Measurements from ENCODE around the gene SUCLG2. TPM values are rescaled to one million over a fixed set of nuclear protein-coding genes. Genes with fewer than 3 reads are reported as not detected.

Gene SUCLG2
- total and polyA plus RNA-seq, 2 donors, result 58.9 to 72.8 TPM

DNA sequence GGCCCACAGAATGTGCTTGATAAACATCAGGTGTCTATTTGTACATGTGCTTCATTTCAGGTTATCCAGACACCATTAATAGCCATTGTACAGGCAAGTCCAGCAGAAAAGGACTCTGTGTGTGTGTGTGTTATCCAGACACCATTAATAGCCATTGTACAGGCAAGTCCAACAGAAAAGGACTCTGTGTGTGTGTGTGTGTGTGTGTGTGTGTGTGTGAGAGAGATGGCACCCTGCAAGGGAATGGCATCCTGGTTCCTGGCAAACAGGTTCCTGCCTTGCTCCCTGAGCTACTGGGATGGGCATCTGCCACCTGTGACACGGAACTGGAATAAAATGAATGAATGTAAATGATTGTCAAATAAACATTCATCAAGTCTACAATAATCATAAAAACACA lies 11.7 kb downstream of the SUCLG2 start:
- no peaks in the 10 kb centered on the region for H3K36me3 ChIP-seq (ENCODE audit: insufficient read depth)
- no peak overlapping the region for H3K27ac ChIP-seq (ENCODE audit: low read depth)
- WGBS, result 93% methylated on average over 1 of the region's 1 CpG
- H3K4me1 ChIP-seq (ENCODE audit: insufficient read depth), result no peaks in the 10 kb centered on the region
- H3K4me3 ChIP-seq (ENCODE audit: low read depth, low read length), result no peak overlapping the region
- DNase-seq (ENCODE audit: extremely low spot score), result no peak

DNA sequence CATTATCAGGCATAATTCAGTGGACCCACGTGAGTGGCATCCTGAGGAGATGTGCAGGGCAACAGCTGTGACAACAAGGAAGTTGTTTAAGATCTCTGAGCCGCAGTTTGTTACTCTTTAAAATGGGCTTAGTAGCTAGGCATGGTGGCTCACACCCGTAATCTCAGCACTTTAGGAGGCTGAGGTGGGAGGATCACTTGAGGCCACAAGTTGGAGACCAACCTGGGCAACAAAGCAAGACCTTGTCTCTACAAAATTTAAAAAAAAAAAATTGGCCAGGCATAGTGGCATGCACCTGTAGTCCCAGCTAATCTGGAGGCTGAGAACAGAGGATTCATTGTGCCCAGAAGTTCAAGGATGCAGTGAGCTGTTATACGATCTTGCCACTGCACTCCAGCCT lies 12.2 kb downstream of the SUCLG2 start:
- WGBS, result 95% methylated on average over 4 of the region's 4 CpGs
- Histone ChIP-seq H3K27ac (ENCODE audit: low read depth) (no peak overlapping the region), H3K4me3 (ENCODE audit: low read depth, low read length) (no peak overlapping the region), H3K36me3 (ENCODE audit: insufficient read depth) (no peaks in the 10 kb centered on the region), H3K4me1 (ENCODE audit: insufficient read depth) (no peaks in the 10 kb centered on the region)
- no peak for DNase-seq (ENCODE audit: extremely low spot score)

GRCh38 chr3:67641451-67641850 lies 13.0 kb downstream of the SUCLG2 start:
- H3K4me1 ChIP-seq (ENCODE audit: insufficient read depth), result no peaks in the 10 kb centered on the region
- H3K4me3 ChIP-seq (ENCODE audit: low read depth, low read length), result no peak overlapping the region
- no peak for DNase-seq (ENCODE audit: extremely low spot score)
- no peaks in the 10 kb centered on the region for H3K36me3 ChIP-seq (ENCODE audit: insufficient read depth)
- 93% methylated on average over 3 of the region's 3 CpGs for WGBS
- H3K27ac ChIP-seq (ENCODE audit: low read depth), result no peak overlapping the region

DNA sequence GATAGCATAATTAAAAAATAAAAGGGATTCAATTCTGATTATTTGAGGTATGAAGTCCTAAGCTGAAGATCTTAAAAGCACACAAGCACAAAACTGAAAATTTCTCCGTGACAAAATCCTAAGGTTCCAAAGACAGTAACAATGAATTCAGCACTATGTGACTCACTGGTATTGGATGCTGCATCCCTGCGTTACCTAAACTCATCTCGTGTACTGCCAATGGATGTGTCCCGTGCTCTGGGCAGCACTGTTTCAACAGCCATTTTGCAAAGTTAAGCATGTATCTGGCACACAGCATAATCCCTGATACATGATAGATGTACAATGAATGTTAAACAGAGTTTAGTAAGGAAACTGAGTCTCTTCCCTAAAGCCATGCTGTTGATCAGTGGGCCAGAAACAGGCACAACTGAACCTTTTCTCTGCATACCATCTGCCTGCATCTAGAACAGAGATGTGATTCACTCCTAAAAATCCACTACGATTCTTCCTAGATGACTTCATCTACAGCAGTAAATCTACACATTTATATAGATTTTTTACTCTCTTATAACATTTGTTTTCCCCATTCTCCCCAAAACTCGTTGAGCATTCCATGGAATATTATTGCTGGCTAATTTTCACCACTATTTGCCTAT lies 14.3 kb downstream of the SUCLG2 start:
- Histone ChIP-seq H3K4me1 (ENCODE audit: insufficient read depth) (no peaks in the 10 kb centered on the region), H3K27ac (ENCODE audit: low read depth) (no peak overlapping the region), H3K36me3 (ENCODE audit: insufficient read depth) (no peaks in the 10 kb centered on the region), H3K4me3 (ENCODE audit: low read depth, low read length) (no peak overlapping the region)
- no peak for DNase-seq (ENCODE audit: extremely low spot score)
- 84% methylated on average over 6 of the region's 6 CpGs for WGBS

GRCh38 chr3:67637255-67637900 lies 17.0 kb downstream of the SUCLG2 start:
- Histone ChIP-seq H3K27ac (ENCODE audit: low read depth) (no peak overlapping the region), H3K4me3 (ENCODE audit: low read depth, low read length) (no peak overlapping the region)
- 93% methylated on average over 4 of the region's 4 CpGs for WGBS

DNA sequence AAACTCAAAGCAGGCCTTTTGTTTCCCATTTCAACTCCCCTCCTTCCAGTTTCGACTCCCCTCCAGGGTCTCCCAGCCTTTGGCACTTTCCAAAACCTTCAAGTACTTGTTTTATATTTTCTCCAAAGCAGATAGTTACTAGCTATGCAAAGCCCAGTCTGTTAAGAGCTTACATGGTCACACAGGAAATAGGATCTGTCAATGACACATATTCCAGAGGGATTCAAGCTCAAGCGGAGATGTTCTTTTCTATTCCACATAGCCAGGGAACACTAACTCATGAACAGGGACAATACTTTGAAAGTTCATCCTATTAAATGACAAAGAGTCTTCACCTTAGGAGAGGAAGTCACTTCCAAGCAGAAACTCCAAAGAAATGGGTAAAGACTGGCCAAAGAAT lies 18.6 kb downstream of the SUCLG2 start:
- no peak overlapping the region for H3K27ac ChIP-seq (ENCODE audit: low read depth)
- H3K4me1 ChIP-seq (ENCODE audit: insufficient read depth), result no peaks in the 10 kb centered on the region
- H3K4me3 ChIP-seq (ENCODE audit: low read depth, low read length), result no peak overlapping the region
- H3K36me3 ChIP-seq (ENCODE audit: insufficient read depth), result no peaks in the 10 kb centered on the region
- 94% methylated on average over 2 of the region's 2 CpGs for WGBS
- DNase-seq (ENCODE audit: extremely low spot score), result no peak

More at GRCh38 chr3:67637255-67637900, 17.0 kb downstream of the SUCLG2 start:
- Histone ChIP-seq H3K36me3 (ENCODE audit: insufficient read depth) (no peaks in the 10 kb centered on the region), H3K4me1 (ENCODE audit: insufficient read depth) (no peaks in the 10 kb centered on the region)
- no peak for DNase-seq (ENCODE audit: extremely low spot score)

- Histone ChIP-seq H3K27ac (ENCODE audit: low read depth) (no peak overlapping the region), H3K4me1 (ENCODE audit: insufficient read depth) (no peaks in the 10 kb centered on the region), H3K4me3 (ENCODE audit: low read depth, low read length) (no peak overlapping the region), H3K36me3 (ENCODE audit: insufficient read depth) (no peaks in the 10 kb centered on the region)
- DNase-seq (ENCODE audit: extremely low spot score), result no peak
Measured at GRCh38 chr3:67635257-67635656, 19.2 kb downstream of the SUCLG2 start.

- H3K4me1 ChIP-seq (ENCODE audit: insufficient read depth), result no peaks in the 10 kb centered on the region
- no peak for DNase-seq (ENCODE audit: extremely low spot score)
- no peak overlapping the region for H3K4me3 ChIP-seq (ENCODE audit: low read depth, low read length)
- 79% methylated on average over 6 of the region's 6 CpGs for WGBS
- H3K27ac ChIP-seq (ENCODE audit: low read depth), result no peak overlapping the region
- H3K36me3 ChIP-seq (ENCODE audit: insufficient read depth), result no peaks in the 10 kb centered on the region
Measured at GRCh38 chr3:67630666-67631362, 23.6 kb downstream of the SUCLG2 start.

GRCh38 chr3:67624687-67625086 lies 29.7 kb downstream of the SUCLG2 start:
- no peaks in the 10 kb centered on the region for H3K36me3 ChIP-seq (ENCODE audit: insufficient read depth)
- no peak overlapping the region for H3K27ac ChIP-seq (ENCODE audit: low read depth)
- no peak for DNase-seq (ENCODE audit: extremely low spot score)
- H3K4me1 ChIP-seq (ENCODE audit: insufficient read depth), result no peaks in the 10 kb centered on the region
- WGBS, result 90% methylated on average over 2 of the region's 2 CpGs
- no peak overlapping the region for H3K4me3 ChIP-seq (ENCODE audit: low read depth, low read length)

- no peak overlapping the region for H3K27ac ChIP-seq (ENCODE audit: low read depth)
- H3K36me3 ChIP-seq (ENCODE audit: insufficient read depth), result no peaks in the 10 kb centered on the region
- no peak overlapping the region for H3K4me3 ChIP-seq (ENCODE audit: low read depth, low read length)
- no peak for DNase-seq (ENCODE audit: extremely low spot score)
- WGBS, result 90% methylated on average over 3 of the region's 3 CpGs
- H3K4me1 ChIP-seq (ENCODE audit: insufficient read depth), result no peaks in the 10 kb centered on the region
Measured at GRCh38 chr3:67624078-67624477, 30.3 kb downstream of the SUCLG2 start.

- over 99% methylated on average over 2 of the region's 2 CpGs for WGBS
- no peaks in the 10 kb centered on the region for H3K4me1 ChIP-seq (ENCODE audit: insufficient read depth)
- DNase-seq (ENCODE audit: extremely low spot score), result no peak
- no peak overlapping the region for H3K4me3 ChIP-seq (ENCODE audit: low read depth, low read length)
- no peaks in the 10 kb centered on the region for H3K36me3 ChIP-seq (ENCODE audit: insufficient read depth)
- no peak overlapping the region for H3K27ac ChIP-seq (ENCODE audit: low read depth)
Measured at GRCh38 chr3:67622652-67623051, 31.8 kb downstream of the SUCLG2 start.

DNA sequence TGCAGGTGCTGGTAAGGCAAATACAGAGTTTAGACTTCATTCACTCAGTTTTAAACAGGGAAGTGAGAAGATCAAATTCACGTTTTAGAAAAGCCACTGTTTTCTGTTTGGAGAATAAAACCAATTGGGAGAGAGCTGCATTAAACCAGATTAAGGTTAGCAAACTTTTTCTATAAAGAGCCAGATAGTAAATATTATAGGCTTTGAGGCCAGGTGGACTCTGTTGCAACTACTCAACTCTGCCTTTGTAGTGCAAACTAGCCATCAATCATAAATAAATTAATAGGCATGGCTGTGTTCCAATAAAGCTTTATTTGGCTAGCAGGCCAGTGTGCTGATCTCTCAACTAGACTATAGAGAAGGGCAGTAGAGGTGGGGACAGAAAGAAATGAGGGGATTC lies 33.5 kb downstream of the SUCLG2 start:
- H3K36me3 ChIP-seq (ENCODE audit: insufficient read depth), result peaks cover 1% of the 10 kb centered on the region
- no peak overlapping the region for H3K4me3 ChIP-seq (ENCODE audit: low read depth, low read length)
- no peak for DNase-seq (ENCODE audit: extremely low spot score)
- no peak overlapping the region for H3K27ac ChIP-seq (ENCODE audit: low read depth)
- H3K4me1 ChIP-seq (ENCODE audit: insufficient read depth), result no peaks in the 10 kb centered on the region
- 33% methylated on average over 1 of the region's 1 CpG for WGBS

- WGBS, result 93% methylated on average over 3 of the region's 3 CpGs
- DNase-seq (ENCODE audit: extremely low spot score), result no peak
- H3K4me3 ChIP-seq (ENCODE audit: low read depth, low read length), result no peak overlapping the region
- no peak overlapping the region for H3K27ac ChIP-seq (ENCODE audit: low read depth)
- peaks cover 2% of the 10 kb centered on the region for H3K36me3 ChIP-seq (ENCODE audit: insufficient read depth)
- no peaks in the 10 kb centered on the region for H3K4me1 ChIP-seq (ENCODE audit: insufficient read depth)
Measured at GRCh38 chr3:67619991-67620390, 34.4 kb downstream of the SUCLG2 start.

- Histone ChIP-seq H3K36me3 (ENCODE audit: insufficient read depth) (peaks cover 2% of the 10 kb centered on the region), H3K27ac (ENCODE audit: low read depth) (no peak overlapping the region), H3K4me3 (ENCODE audit: low read depth, low read length) (no peak overlapping the region), H3K4me1 (ENCODE audit: insufficient read depth) (no peaks in the 10 kb centered on the region)
- WGBS, result 95% methylated on average over 1 of the region's 1 CpG
- no peak for DNase-seq (ENCODE audit: extremely low spot score)
Measured at GRCh38 chr3:67617518-67617917, 36.9 kb downstream of the SUCLG2 start.

Measured in urinary bladder (tissue), 4 donors.